Vagina (tissue), 2 donors: Measurements from ENCODE around the gene MPV17. TPM values are rescaled to one million over a fixed set of nuclear protein-coding genes. Genes with fewer than 3 reads are reported as not detected.

Experiments used
- DNase-seq, 2 donors: peaks; one replicate each; pipeline ENCODE4 v3.0.0-alpha.2; 2017; ENCODE audit errors: extremely low spot score in 2 of 2
- H3K27ac ChIP-seq: fragments of 200-600 bp; sonication (generic); one replicate; pipeline ENCODE4 v1.5.1; 2019
- H3K27me3 ChIP-seq: fragments of 200-600 bp; sonication (generic); one replicate; pipeline ENCODE4 v1.5.1; 2019
- H3K36me3 ChIP-seq, 2 donors: fragments of 200-600 bp; sonication (generic); one replicate each; pipeline ENCODE4 v1.5.1; 2017 to 2019
- H3K4me1 ChIP-seq: fragments of 200-600 bp; sonication (generic); one replicate; pipeline ENCODE4 v1.5.1; 2019
- H3K4me3 ChIP-seq, 2 donors: fragments of 200-600 bp; sonication (generic); 1 replicate in 1 of 2; 2 replicates in 1 of 2; pipeline ENCODE4 v1.5.1; 2016 to 2019
- H3K9me3 ChIP-seq: fragments of 200-600 bp; sonication (generic); one replicate; pipeline ENCODE4 v1.5.1; 2019
- CTCF ChIP-seq, 3 experiments: fragments of 450-650 bp in 2 of 3; fragments of 200-600 bp in 1 of 3; sonication (generic) in 1 of 3; IDR thresholded peaks; one replicate each; pipeline ENCODE4 v1.5.1; 2017 to 2019; ENCODE audit warnings: antibody characterized with exemption in 3 of 3, mild to moderate bottlenecking in 2 of 3, moderate library complexity in 2 of 3
- POLR2A ChIP-seq, 2 donors: fragments of 450-650 bp; IDR thresholded peaks; one replicate each; pipeline ENCODE4 v1.6.1; 2017; ENCODE audit warnings: antibody characterized with exemption in 2 of 2, mild to moderate bottlenecking in 2 of 2, moderate library complexity in 2 of 2
- POLR2AphosphoS5 ChIP-seq, 2 donors: sonication (generic); formaldehyde crosslinking; IDR thresholded peaks; one replicate each; pipeline ENCODE4 v1.9.0; 2017; ENCODE audit warnings: antibody characterized with exemption in 2 of 2, mild to moderate bottlenecking in 2 of 2, low read depth in 1 of 2; ENCODE audit not compliant: insufficient read depth in 1 of 2
- intact Hi-C: fragments of 100-400 bp; cut with DNase I; formaldehyde crosslinking; loops from one replicate; pipeline ENCODE4 v1.15.1; 2023
- total RNA-seq: library from RNA; depleted of rRNA; stranded (reverse); fragments of >200 nt; gene quantifications from one replicate; pipeline ENCODE4 v1.2.3, GENCODE V29; 2016

The MPV17 gene
- total RNA-seq, 1 donor from 2014 or later: 55.7 TPM

- Histone ChIP-seq H3K36me3 (peaks cover 0 to 78% of the 10 kb centered on the region in 2 donors), H3K4me1 (no peaks in the 10 kb centered on the region), H3K4me3 (no peak overlapping the region), H3K9me3 (no peaks in the 10 kb centered on the region), H3K27ac (no peak overlapping the region), H3K27me3 (no peaks in the 10 kb centered on the region)
- TF ChIP-seq POLR2A (IDR thresholded peaks at IDR 0.05): no peak
- TF ChIP-seq CTCF (IDR thresholded peaks at IDR 0.05): no peak
- TF ChIP-seq POLR2AphosphoS5 (IDR thresholded peaks at IDR 0.05; ENCODE audit: insufficient read depth in 1 of 2, low read depth in 1 of 2): no peak
- DNase-seq: no peak
- intact Hi-C loops: no loop called here
These were observed 13.3 kb upstream of the MPV17 start for GRCh38 chr2:27336173-27336572.

GRCh38 chr2:27335311-27335710, 12.4 kb upstream of the MPV17 start:
- no peak overlapping the region for H3K27ac ChIP-seq
- TF ChIP-seq POLR2A (IDR thresholded peaks at IDR 0.05) (no peak), CTCF (IDR thresholded peaks at IDR 0.05) (no peak), POLR2AphosphoS5 (IDR thresholded peaks at IDR 0.05; ENCODE audit: insufficient read depth in 1 of 2, low read depth in 1 of 2) (no peak)
- no peaks in the 10 kb centered on the region for H3K9me3 ChIP-seq
- no peak overlapping the region for H3K4me3 ChIP-seq
- no peaks in the 10 kb centered on the region for H3K27me3 ChIP-seq
- H3K4me1 ChIP-seq: no peaks in the 10 kb centered on the region
- no peak for DNase-seq
- H3K36me3 ChIP-seq: peaks cover 0 to 78% of the 10 kb centered on the region in 2 donors
- intact Hi-C loops: no loop called here

DNA sequence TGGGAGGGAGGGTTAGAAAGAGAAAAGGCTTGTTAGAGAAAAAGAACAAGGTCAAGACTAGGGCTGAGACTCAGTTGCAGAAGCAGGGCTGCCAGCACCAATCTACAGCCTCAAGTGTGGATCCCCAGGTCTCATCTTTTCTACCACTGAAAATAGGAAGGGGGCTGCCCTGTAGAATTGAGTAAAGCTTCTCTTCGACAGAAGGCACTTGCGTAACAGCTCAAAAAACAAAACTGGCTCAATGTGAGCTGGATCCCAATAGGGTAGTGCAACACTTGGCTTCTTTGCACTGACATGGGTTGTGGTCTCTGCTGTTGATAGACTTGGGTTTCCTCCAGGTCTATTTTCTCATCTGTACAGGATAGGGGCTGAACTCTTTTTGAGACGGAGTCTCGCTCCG, 1.8 kb upstream of the MPV17 start:
- H3K9me3 ChIP-seq: no peaks in the 10 kb centered on the region
- no peak overlapping the region for H3K27ac ChIP-seq
- intact Hi-C loops: no loop called here
- peaks cover 28% of the 10 kb centered on the region for H3K4me1 ChIP-seq
- DNase-seq: no peak
- H3K36me3 ChIP-seq: peaks cover 0 to 35% of the 10 kb centered on the region in 2 donors
- H3K4me3 ChIP-seq: no peak overlapping the region
- no peaks in the 10 kb centered on the region for H3K27me3 ChIP-seq
- TF ChIP-seq POLR2AphosphoS5 (IDR thresholded peaks at IDR 0.05; ENCODE audit: insufficient read depth in 1 of 2, low read depth in 1 of 2) (no peak), POLR2A (IDR thresholded peaks at IDR 0.05) (no peak), CTCF (IDR thresholded peaks at IDR 0.05) (no peak)

GRCh38 chr2:27323596-27324285, 844 bp upstream of the MPV17 start:
- no peak for TF ChIP-seq CTCF (IDR thresholded peaks at IDR 0.05)
- no peak for TF ChIP-seq POLR2A (IDR thresholded peaks at IDR 0.05)
- no peak for TF ChIP-seq POLR2AphosphoS5 (IDR thresholded peaks at IDR 0.05; ENCODE audit: insufficient read depth in 1 of 2, low read depth in 1 of 2)
- peaks cover 0 to 26% of the 10 kb centered on the region in 2 donors for H3K36me3 ChIP-seq
- peak overlapping the region; percentile 93 for H3K27ac ChIP-seq
- DNase-seq: no peak
- peak overlapping the region; percentile 70 to 90 for H3K4me3 ChIP-seq
- H3K27me3 ChIP-seq: no peaks in the 10 kb centered on the region
- H3K9me3 ChIP-seq: no peaks in the 10 kb centered on the region
- peaks cover 28% of the 10 kb centered on the region for H3K4me1 ChIP-seq
- intact Hi-C loops: no loop called here

DNA sequence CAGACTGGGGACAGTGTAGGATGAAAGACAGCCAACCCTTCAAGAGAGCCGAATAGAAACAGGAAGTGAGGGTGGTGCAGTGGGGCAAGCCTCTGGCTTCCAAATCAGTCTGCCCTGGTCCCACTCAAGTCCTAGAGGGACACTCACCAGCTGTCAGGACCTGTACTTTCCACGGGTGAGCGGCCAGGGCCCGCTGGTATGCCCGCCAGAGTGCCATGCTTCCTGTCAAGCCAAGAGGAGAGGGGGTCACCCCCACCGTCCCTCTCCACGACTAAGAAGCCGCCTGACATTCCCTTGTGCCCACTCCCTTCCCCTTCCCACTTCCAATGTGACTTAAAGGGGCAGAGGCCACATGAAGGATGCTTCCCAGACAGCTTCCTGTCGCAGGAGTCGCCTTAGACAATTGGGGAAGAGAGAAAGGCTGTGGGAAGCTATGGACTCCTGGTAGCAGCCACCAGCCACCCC, 564 bp downstream of the MPV17 start:
- intact Hi-C loops: no loop called here
- H3K27me3 ChIP-seq: no peaks in the 10 kb centered on the region

More for the DNA sequence above, 564 bp downstream of the MPV17 start:
- no peak for DNase-seq
- peak overlapping the region; percentile 93 for H3K27ac ChIP-seq
- TF ChIP-seq POLR2A (IDR thresholded peaks at IDR 0.05) (no peak), CTCF (IDR thresholded peaks at IDR 0.05) (no peak), POLR2AphosphoS5 (IDR thresholded peaks at IDR 0.05; ENCODE audit: insufficient read depth in 1 of 2, low read depth in 1 of 2) (no peak)
- H3K36me3 ChIP-seq: peaks cover 0 to 12% of the 10 kb centered on the region in 2 donors
- H3K4me3 ChIP-seq: peak overlapping the region; percentile 70 to 90
- peaks cover 28% of the 10 kb centered on the region for H3K4me1 ChIP-seq
- H3K9me3 ChIP-seq: no peaks in the 10 kb centered on the region
